Chondrocyte (in vitro differentiated cells): Measurements from ENCODE around the gene CHL1. TPM values are rescaled to one million over a fixed set of nuclear protein-coding genes. Genes with fewer than 3 reads are reported as not detected.

Source experiments
- DNase-seq: peaks from one replicate; pipeline ENCODE4 v3.0.0; 2021; ENCODE audit warnings: mixed read lengths, low spot score
- H3K27ac Mint-ChIP-seq: one replicate; pipeline ENCODE4 v1.8.0; 2021; ENCODE audit warnings: mild to moderate bottlenecking, moderate library complexity, mixed read lengths; ENCODE audit not compliant: unreplicated experiment
- H3K27me3 Mint-ChIP-seq: 2 replicates; pipeline ENCODE4 v1.8.0; 2021; ENCODE audit warnings: low read depth, mixed read lengths
- H3K36me3 Mint-ChIP-seq: 2 replicates; pipeline ENCODE4 v1.8.0; 2021; ENCODE audit warnings: low read depth, mixed read lengths
- H3K4me1 Mint-ChIP-seq: 2 replicates; pipeline ENCODE4 v1.8.0; 2021; ENCODE audit warnings: low read depth, mild to moderate bottlenecking, mixed read lengths
- H3K4me3 Mint-ChIP-seq: one replicate; pipeline ENCODE4 v1.8.0; 2021; ENCODE audit warnings: mild to moderate bottlenecking, moderate library complexity, mixed read lengths; ENCODE audit not compliant: unreplicated experiment
- H3K9me3 Mint-ChIP-seq: 2 replicates; pipeline ENCODE4 v1.8.0; 2021; ENCODE audit warnings: low read depth, mixed read lengths
- long read RNA-seq: library from polyadenylated mRNA; stranded (forward); transcript quantifications from one replicate; pipeline ENCODE4 v2.0.0, GENCODE V29; 2021
- total RNA-seq: library from RNA; stranded (reverse); gene quantifications from 3 replicates; pipeline ENCODE4 v1.2.1, GENCODE V29; 2021
- TF ChIP-seq, protein P1 (sequence below): fragments of 200-600 bp; sonication (generic); IDR thresholded peaks from 2 replicates; pipeline ENCODE4 v1.5.0; 2021; ENCODE audit warnings: antibody characterized with exemption, mild to moderate bottlenecking, moderate library complexity

Gene CHL1, protein sequence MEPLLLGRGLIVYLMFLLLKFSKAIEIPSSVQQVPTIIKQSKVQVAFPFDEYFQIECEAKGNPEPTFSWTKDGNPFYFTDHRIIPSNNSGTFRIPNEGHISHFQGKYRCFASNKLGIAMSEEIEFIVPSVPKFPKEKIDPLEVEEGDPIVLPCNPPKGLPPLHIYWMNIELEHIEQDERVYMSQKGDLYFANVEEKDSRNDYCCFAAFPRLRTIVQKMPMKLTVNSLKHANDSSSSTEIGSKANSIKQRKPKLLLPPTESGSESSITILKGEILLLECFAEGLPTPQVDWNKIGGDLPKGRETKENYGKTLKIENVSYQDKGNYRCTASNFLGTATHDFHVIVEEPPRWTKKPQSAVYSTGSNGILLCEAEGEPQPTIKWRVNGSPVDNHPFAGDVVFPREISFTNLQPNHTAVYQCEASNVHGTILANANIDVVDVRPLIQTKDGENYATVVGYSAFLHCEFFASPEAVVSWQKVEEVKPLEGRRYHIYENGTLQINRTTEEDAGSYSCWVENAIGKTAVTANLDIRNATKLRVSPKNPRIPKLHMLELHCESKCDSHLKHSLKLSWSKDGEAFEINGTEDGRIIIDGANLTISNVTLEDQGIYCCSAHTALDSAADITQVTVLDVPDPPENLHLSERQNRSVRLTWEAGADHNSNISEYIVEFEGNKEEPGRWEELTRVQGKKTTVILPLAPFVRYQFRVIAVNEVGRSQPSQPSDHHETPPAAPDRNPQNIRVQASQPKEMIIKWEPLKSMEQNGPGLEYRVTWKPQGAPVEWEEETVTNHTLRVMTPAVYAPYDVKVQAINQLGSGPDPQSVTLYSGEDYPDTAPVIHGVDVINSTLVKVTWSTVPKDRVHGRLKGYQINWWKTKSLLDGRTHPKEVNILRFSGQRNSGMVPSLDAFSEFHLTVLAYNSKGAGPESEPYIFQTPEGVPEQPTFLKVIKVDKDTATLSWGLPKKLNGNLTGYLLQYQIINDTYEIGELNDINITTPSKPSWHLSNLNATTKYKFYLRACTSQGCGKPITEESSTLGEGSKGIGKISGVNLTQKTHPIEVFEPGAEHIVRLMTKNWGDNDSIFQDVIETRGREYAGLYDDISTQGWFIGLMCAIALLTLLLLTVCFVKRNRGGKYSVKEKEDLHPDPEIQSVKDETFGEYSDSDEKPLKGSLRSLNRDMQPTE (N-terminal part only)
- not detected in 3 replicates for total RNA-seq
- long read RNA-seq = 0 reads

DNA sequence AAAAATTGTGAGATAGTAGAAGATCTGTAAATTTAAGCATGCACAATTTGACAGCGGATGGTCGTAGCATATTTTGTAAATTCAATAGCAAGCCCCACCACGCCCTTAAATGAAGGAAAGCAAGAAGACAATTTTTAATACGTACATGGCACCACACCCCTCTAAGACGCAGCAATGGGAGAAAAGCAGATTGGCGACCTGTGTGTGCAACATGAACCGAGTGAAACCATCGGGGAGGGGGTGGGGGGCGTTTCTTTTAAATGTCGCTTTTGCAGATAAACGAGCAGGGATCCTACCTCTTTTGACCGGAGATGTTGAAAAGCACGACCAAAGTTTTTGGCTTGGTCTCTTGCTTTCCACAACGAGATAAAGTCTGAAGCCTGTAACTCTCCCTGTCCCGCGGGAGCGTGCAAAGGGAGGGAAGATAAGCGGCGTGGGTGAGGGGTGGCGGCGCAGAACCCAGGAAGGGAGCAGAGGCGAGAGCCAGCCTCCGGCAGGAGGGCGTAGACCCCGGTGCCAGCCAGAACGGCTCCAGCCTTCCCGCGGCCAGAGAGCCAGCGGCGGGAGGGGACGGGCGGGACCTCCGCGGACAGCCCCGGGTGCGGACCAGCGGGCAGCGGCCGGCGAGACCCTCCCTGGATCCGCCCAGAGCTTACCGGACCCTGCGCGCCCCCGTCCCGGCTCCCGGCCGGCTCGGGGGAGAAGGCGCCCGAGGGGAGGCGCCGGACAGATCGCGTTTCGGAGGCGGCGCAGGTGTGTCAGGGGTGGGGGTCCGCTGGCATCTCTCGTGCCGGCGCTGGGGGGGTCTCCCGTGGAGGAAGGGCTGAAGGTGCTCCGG, at the start of gene CHL1:
TSS of gene CHL1 (plus strand) at position 453 of the 838 bp plus-strand sequence. CDS start 123,014 bp downstream, outside the sequence.
- peak within 1 kb of the TSS; percentile 44 for H3K4me3 Mint-ChIP-seq
- no peaks in the 10 kb centered on the region for H3K9me3 Mint-ChIP-seq
- no peak for DNase-seq
- no peak within 1 kb of the TSS for H3K27ac Mint-ChIP-seq
- TF ChIP-seq, protein P1, sequence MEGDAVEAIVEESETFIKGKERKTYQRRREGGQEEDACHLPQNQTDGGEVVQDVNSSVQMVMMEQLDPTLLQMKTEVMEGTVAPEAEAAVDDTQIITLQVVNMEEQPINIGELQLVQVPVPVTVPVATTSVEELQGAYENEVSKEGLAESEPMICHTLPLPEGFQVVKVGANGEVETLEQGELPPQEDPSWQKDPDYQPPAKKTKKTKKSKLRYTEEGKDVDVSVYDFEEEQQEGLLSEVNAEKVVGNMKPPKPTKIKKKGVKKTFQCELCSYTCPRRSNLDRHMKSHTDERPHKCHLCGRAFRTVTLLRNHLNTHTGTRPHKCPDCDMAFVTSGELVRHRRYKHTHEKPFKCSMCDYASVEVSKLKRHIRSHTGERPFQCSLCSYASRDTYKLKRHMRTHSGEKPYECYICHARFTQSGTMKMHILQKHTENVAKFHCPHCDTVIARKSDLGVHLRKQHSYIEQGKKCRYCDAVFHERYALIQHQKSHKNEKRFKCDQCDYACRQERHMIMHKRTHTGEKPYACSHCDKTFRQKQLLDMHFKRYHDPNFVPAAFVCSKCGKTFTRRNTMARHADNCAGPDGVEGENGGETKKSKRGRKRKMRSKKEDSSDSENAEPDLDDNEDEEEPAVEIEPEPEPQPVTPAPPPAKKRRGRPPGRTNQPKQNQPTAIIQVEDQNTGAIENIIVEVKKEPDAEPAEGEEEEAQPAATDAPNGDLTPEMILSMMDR = no peak
- H3K36me3 Mint-ChIP-seq = no peaks in the 10 kb centered on the region
- H3K27me3 Mint-ChIP-seq = peaks cover 41% of the 10 kb centered on the region
- H3K4me1 Mint-ChIP-seq = peaks cover 8% of the 10 kb centered on the region

DNA sequence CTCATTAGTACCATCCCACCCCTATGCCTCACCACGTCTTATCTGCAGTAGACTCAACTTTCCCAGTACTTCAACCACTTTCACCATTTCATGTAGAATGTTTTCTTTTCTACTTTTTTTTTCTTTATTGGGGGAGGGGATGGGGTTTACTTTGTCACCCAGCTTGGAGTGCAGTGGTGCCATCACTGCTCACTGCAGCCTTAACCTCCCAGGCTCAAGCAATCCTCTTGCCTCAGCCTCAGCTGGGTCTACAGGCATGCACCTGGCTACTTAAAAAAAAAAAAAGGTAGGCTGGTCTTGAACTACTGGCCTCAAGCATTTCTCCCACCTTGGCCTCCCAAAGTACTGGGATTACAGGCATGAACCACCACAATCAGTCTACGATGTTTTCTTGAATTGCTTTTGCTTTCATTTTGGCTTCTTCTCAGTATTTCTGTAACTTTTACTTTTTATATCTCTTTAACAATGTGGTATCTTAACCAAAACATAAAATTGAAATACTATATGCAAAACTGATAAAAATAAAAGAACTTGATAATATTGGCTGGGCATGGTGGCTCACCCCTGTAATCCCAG, 44.9 kb upstream of the CHL1 start:
- TF ChIP-seq, protein P1 = no peak

DNA sequence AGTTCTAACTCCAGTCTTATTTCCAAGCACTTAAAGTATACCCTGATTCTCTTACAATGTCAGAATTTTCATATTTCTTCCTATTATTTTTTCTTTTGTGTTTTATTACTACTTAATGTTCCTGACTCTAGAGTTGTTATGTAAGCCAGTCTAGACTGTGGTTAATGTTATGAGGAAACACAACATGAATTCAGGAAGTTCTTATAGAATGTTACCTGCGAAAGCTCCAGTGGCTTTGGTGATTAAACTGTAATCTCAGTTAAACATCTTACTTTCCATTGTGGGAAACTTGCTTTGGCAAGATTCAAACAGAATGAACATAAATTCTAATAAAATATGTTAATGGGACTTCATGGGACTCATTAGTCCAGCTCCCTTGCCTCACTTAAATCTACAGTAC, 36.6 kb upstream of the CHL1 start:
- Mint-ChIP-seq H3K4me3 (no peak overlapping the region), H3K4me1 (no peaks in the 10 kb centered on the region)
- TF ChIP-seq, protein P1 = no peak

More for the DNA sequence above, 44.9 kb upstream of the CHL1 start:
- H3K4me1 Mint-ChIP-seq = no peaks in the 10 kb centered on the region
- no peaks in the 10 kb centered on the region for H3K27me3 Mint-ChIP-seq
- H3K27ac Mint-ChIP-seq = no peak overlapping the region
- no peak overlapping the region for H3K4me3 Mint-ChIP-seq
- DNase-seq = no peak
- no peaks in the 10 kb centered on the region for H3K36me3 Mint-ChIP-seq
- peaks cover 2% of the 10 kb centered on the region for H3K9me3 Mint-ChIP-seq

DNA sequence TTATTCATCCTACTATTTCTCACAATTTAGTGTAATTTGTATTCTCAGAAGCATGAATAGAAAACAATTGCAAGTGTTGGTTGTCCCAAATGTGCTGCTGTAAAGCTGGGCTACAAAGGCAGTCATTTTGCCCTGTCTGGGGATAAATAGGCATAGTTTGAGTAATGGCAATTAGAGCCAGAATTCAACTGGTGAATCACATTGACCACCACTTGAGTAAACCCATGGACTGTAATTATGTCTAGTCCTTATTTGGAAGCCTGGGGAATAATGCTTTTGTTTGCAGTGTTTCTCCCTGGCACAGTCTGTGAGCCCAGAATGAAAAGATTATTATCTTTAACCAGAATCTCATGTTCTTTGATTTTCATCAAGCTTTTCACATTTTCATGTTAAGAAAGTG, 30.5 kb upstream of the CHL1 start:
- no peaks in the 10 kb centered on the region for H3K36me3 Mint-ChIP-seq
- no peak overlapping the region for H3K27ac Mint-ChIP-seq
- H3K4me1 Mint-ChIP-seq = no peaks in the 10 kb centered on the region
- no peak overlapping the region for H3K4me3 Mint-ChIP-seq
- TF ChIP-seq, protein P1 = no peak
- no peak for DNase-seq
- peaks cover 2% of the 10 kb centered on the region for H3K9me3 Mint-ChIP-seq
- no peaks in the 10 kb centered on the region for H3K27me3 Mint-ChIP-seq

More for the DNA sequence above, 36.6 kb upstream of the CHL1 start:
- Mint-ChIP-seq H3K9me3 (peaks cover 2% of the 10 kb centered on the region), H3K27me3 (no peaks in the 10 kb centered on the region), H3K27ac (no peak overlapping the region), H3K36me3 (no peaks in the 10 kb centered on the region)
- DNase-seq = no peak
